Lower lobe of right lung (tissue), 2 donors: ENCODE data around the gene INSL6. TPM values are rescaled to one million over a fixed set of nuclear protein-coding genes. Genes with fewer than 3 reads are reported as not detected.
"Not testable (repeated sequence)": the region's sequence is repeated elsewhere in the genome, so short reads cannot be mapped to it uniquely, and the experiment has no call there.

Experiments
- ATAC-seq, 2 donors: fragments of 200-7000 bp; cut with Tn5 transposase; one replicate each; pipeline ENCODE4 v1.9.1; 2020 to 2022; ENCODE audit warnings: mild to moderate bottlenecking in 2 of 2, moderate library complexity in 2 of 2
- DNase-seq: peaks from one replicate; pipeline ENCODE4 v3.0.0-alpha.2; 2020
- H3K27ac ChIP-seq: fragments of 200-600 bp; one replicate; pipeline ENCODE4 v1.8.0; 2022
- H3K27me3 ChIP-seq: fragments of 200-600 bp; one replicate; pipeline ENCODE4 v1.8.0; 2022; ENCODE audit warnings: low read depth
- H3K36me3 ChIP-seq: fragments of 200-600 bp; one replicate; pipeline ENCODE4 v1.8.0; 2022; ENCODE audit warnings: mild to moderate bottlenecking
- H3K4me1 ChIP-seq: fragments of 200-600 bp; one replicate; pipeline ENCODE4 v1.8.0; 2022
- H3K4me3 ChIP-seq: fragments of 200-600 bp; one replicate; pipeline ENCODE4 v1.8.0; 2022; ENCODE audit warnings: mild to moderate bottlenecking
- H3K9me3 ChIP-seq: fragments of 200-600 bp; one replicate; pipeline ENCODE4 v1.8.0; 2022
- intact Hi-C: fragments of 100-400 bp; cut with DNase I; formaldehyde crosslinking; loops from one replicate; pipeline ENCODE4 v1.11.0; 2022
- total RNA-seq: library from RNA; stranded (reverse); fragmentation: NEBNext Ultra II Directional; extraction: Animal tissue kit (Norgen Biotek cat#: 25700); gene quantifications from one replicate; pipeline ENCODE4 v1.2.1, GENCODE V29; 2021
- TF ChIP-seq, protein P1 (sequence below): fragments of 200-600 bp; IDR thresholded peaks from one replicate; pipeline ENCODE4 v1.8.0; 2022; ENCODE audit warnings: antibody characterized with exemption, mild to moderate bottlenecking
- donor health status: DM: no; HTN: yes; CAD: no; lungs with severe emphysema.

The INSL6 gene
- total RNA-seq, 1 donor from 2014 or later: not detected

DNA sequence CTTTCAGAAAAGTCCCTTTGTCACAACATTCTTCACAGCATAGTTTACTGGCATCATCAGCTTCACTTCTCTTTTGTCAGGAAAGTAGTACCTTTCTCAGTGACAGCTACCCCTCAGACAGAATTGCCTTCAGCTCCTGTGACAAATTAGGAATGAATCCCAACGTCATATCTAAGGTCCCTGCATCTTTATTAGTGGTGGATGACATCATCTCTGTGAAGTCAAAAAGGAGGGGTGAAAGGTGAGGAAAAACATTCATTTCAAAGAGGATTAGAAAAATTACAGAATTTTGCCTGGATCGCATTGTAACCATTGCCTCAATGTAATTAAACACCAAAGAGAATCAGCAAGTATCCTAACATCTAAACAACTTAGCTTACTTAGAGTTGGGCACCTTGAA, 7.9 kb upstream of the INSL6 start:
- H3K4me3 ChIP-seq: no peak overlapping the region
- no peaks in the 10 kb centered on the region for H3K4me1 ChIP-seq
- ATAC-seq (no peak), DNase-seq (no peak)
- intact Hi-C loops: loop anchor here (10.0 kb wide), 1 partner anchor 401 kb away; no protein-coding TSS in a partner anchor
- H3K9me3 ChIP-seq: no peaks in the 10 kb centered on the region
- H3K36me3 ChIP-seq: no peaks in the 10 kb centered on the region
- TF ChIP-seq, protein P1, sequence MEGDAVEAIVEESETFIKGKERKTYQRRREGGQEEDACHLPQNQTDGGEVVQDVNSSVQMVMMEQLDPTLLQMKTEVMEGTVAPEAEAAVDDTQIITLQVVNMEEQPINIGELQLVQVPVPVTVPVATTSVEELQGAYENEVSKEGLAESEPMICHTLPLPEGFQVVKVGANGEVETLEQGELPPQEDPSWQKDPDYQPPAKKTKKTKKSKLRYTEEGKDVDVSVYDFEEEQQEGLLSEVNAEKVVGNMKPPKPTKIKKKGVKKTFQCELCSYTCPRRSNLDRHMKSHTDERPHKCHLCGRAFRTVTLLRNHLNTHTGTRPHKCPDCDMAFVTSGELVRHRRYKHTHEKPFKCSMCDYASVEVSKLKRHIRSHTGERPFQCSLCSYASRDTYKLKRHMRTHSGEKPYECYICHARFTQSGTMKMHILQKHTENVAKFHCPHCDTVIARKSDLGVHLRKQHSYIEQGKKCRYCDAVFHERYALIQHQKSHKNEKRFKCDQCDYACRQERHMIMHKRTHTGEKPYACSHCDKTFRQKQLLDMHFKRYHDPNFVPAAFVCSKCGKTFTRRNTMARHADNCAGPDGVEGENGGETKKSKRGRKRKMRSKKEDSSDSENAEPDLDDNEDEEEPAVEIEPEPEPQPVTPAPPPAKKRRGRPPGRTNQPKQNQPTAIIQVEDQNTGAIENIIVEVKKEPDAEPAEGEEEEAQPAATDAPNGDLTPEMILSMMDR: no peak
- H3K27ac ChIP-seq: no peak overlapping the region
- no peaks in the 10 kb centered on the region for H3K27me3 ChIP-seq

DNA sequence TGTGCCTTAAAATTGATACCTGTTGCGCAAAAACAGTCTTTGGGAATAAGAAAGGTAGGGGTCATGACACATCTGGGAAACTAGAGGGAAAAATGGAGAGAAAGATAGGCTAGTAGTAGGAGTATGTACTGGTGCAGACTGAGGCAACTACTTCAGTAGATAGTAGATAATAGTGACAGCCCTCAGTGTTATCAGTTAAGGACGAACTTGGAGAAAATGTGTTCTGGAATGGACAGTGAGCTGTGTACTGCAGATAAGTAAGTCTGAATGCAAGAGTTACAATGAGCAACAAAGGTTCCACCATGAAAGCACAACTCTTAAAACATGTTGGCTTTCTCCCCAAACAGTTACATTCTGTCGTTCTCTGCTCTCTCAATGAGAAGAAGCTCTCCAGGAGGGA, 6.5 kb upstream of the INSL6 start:
- Histone ChIP-seq H3K27ac (no peak overlapping the region), H3K36me3 (no peaks in the 10 kb centered on the region), H3K9me3 (no peaks in the 10 kb centered on the region), H3K4me1 (no peaks in the 10 kb centered on the region), H3K27me3 (no peaks in the 10 kb centered on the region), H3K4me3 (no peak overlapping the region)
- ATAC-seq (no peak), DNase-seq (no peak)
- TF ChIP-seq, protein P1: no peak
- intact Hi-C loops: loop anchor here (10.0 kb wide), 1 partner anchor 403 kb away; no protein-coding TSS in a partner anchor

DNA sequence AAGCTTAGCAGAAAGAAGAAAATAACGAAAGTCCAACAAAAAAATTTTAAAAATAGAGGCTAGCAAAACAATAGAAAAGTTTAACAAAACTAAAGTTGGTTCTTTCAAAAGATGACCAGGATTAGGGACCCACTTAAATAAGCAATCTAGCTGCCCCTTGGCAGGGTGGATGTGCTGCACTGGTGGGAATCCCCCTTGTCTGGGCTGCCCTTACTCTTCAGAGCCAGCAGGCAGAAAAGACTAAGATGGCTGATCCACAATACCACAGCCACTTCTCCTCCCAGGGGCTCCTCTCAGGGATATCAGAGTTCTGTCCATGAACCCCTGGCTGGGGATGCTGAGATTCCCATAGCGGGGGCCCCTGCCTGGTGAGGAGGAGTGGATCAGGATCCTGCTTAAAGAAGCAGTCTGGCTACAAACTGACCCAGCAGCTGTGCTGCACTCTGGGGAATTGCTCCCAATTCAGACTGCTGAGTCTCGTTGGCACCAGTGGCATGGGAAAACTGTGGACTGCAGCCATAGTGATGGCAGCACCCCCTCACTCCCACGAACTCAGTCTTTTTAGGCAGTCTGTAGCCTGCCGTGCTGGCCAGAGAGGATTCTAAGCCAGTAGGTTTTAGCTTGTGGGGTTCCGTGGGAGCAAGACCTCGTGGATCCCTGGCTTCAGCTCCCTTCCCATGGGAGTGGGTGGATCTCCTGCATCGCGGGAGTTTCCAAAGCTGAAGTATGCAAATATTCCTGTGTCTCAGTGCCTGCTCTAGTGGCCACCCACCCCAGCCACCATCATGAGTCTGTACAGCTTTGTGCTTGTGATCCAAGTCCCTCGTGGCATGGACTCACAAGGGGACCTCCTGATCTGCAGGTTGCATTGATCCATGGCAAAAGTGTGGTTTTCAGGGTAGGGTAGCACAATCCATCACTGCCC, 2.9 kb upstream of the INSL6 start:
- Histone ChIP-seq H3K4me3 (no peak overlapping the region), H3K27me3 (no peaks in the 10 kb centered on the region), H3K9me3 (no peaks in the 10 kb centered on the region), H3K27ac (no peak overlapping the region), H3K36me3 (no peaks in the 10 kb centered on the region), H3K4me1 (no peaks in the 10 kb centered on the region)
- no peak for DNase-seq
- intact Hi-C loops: no loop called here
- TF ChIP-seq, protein P1: no peak
- no peak for ATAC-seq

DNA sequence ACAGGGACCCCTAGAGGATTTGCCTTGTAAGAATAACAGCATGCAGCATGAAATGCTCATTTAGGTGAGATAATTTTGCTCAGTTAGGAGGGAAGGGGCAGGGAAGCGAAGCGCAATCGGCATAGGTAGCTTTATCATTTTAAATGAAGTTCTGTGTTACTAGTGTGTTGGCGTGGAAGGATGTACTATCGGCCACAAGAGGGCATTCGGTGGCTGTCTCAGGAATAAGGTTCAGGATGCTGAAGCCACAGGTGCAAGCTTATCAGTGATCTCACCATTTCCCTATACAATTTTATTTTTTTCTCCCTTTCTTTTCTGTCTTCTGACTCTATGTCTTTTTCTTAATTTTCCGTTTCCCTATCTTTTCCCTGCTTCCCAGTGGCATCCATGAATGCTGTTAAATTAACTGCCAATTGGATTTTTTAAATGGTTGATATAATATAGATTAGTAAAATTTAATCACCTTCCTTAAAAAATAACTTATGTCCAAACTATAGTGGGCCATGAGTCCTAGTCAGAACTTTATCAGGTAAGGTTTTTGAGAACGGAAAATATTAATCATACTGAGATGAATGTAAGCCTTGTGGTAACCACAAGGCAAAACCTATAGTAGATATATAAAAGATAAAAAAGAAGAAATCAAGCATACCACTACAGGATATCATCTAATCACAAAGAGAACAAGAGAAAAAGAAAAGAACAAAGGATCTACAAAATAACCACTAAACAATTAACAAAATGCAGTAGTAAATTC, 1.2 kb upstream of the INSL6 start:
- H3K27ac ChIP-seq: no peak overlapping the region
- DNase-seq: no peak

DNA sequence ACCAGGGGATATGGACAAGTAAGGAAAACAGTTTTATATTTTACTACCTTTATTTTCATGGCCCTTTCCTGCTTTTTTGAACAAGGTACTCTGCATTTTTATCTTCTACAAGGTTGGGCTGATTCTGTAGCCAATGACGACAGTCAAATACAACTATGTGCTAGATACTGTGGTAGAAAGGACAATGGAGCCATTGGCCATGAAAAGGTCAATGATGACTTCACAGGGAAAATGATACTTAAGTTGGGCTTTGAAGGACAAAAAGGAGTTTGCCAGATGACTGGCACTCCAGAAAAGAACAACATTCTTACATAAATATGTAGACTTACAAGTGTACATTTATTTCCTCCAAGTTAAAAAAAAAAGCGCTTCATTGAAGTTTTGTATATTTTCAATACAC, 663 bp downstream of the INSL6 start:
- Histone ChIP-seq H3K4me3 (no peak overlapping the region), H3K27me3 (no peaks in the 10 kb centered on the region), H3K36me3 (no peaks in the 10 kb centered on the region), H3K27ac (no peak overlapping the region), H3K4me1 (no peaks in the 10 kb centered on the region), H3K9me3 (no peaks in the 10 kb centered on the region)
- DNase-seq (no peak), ATAC-seq (no peak)
- intact Hi-C loops: no loop called here
- TF ChIP-seq, protein P1: no peak

More for the DNA sequence above, 1.2 kb upstream of the INSL6 start:
- Histone ChIP-seq H3K4me3 (no peak overlapping the region), H3K9me3 (no peaks in the 10 kb centered on the region), H3K27me3 (no peaks in the 10 kb centered on the region), H3K36me3 (no peaks in the 10 kb centered on the region), H3K4me1 (no peaks in the 10 kb centered on the region)
- intact Hi-C loops: no loop called here
- TF ChIP-seq, protein P1: peak; percentile 76
- ATAC-seq: peak; percentile 83 to 86

DNA sequence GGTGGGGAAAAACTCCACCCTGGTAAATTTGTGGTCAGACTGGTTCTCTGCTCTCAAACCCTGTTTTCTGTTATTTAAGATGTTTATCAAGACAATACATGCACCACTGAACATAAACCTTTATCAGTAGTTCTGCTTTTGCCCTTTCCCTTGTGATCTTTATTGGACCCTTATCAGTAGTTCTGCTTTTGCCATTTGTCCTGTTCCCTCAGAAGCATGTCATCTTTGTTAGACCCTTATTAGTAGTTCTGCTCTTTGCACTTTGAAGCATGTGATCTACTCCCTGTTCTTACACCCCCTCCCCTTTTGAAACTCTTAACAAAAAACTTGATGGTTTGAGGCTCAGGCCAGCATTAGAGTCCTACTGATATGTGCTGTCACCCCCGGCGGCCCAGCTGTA, 4.8 kb downstream of the INSL6 start:
- H3K27me3 ChIP-seq, ATAC-seq, DNase-seq, H3K4me1 ChIP-seq, intact Hi-C loops, H3K36me3 ChIP-seq, H3K4me3 ChIP-seq, H3K9me3 ChIP-seq, H3K27ac ChIP-seq: not testable (repeated sequence)
